ENCODE data around the gene RPRD2.

The RPRD2 gene

GRCh38 chr1:150397392-150398032 is 33.6 kb downstream of the RPRD2 start:
- H3K4me1 ChIP-seq (ENCODE audit: control insufficient read depth, low read length) = peaks cover 4% of the 10 kb centered on the region; the same call in 1 of the 2 replicates
- H3K79me2 ChIP-seq (ENCODE audit: control insufficient read depth, low read length) = peaks cover 95% of the 10 kb centered on the region
- no peaks in the 10 kb centered on the region for H3K9me2 ChIP-seq (replicated peaks; ENCODE audit: control insufficient read depth, low read length)
- H3K4me3 ChIP-seq (ENCODE audit: low read length) = no peak overlapping the region
- H3K36me3 ChIP-seq (ENCODE audit: control insufficient read depth, low read length) = no peaks in the 10 kb centered on the region
- peaks cover 12% of the 10 kb centered on the region; the same call in 1 of the 2 replicates for H4K20me1 ChIP-seq (ENCODE audit: control insufficient read depth, insufficient read depth, low read depth, low read length)
- H3K27ac ChIP-seq (ENCODE audit: low read depth, low read length) = no peak overlapping the region
- no peaks in the 10 kb centered on the region for H3K9me3 ChIP-seq (ENCODE audit: control insufficient read depth, insufficient read depth, low read length)
- H3K27me3 ChIP-seq (ENCODE audit: control insufficient read depth, low read length) = no peaks in the 10 kb centered on the region
- TF ChIP-seq, protein P1, sequence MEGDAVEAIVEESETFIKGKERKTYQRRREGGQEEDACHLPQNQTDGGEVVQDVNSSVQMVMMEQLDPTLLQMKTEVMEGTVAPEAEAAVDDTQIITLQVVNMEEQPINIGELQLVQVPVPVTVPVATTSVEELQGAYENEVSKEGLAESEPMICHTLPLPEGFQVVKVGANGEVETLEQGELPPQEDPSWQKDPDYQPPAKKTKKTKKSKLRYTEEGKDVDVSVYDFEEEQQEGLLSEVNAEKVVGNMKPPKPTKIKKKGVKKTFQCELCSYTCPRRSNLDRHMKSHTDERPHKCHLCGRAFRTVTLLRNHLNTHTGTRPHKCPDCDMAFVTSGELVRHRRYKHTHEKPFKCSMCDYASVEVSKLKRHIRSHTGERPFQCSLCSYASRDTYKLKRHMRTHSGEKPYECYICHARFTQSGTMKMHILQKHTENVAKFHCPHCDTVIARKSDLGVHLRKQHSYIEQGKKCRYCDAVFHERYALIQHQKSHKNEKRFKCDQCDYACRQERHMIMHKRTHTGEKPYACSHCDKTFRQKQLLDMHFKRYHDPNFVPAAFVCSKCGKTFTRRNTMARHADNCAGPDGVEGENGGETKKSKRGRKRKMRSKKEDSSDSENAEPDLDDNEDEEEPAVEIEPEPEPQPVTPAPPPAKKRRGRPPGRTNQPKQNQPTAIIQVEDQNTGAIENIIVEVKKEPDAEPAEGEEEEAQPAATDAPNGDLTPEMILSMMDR (IDR thresholded peaks at IDR 0.05; ENCODE audit: low read depth, low read length, poor library complexity, severe bottlenecking) = no peak
- TF ChIP-seq EZH2phosphoT487 (IDR thresholded peaks at IDR 0.05; ENCODE audit: borderline replicate concordance, low read length) = no peak
- no peak overlapping the region for H3K4me2 ChIP-seq (ENCODE audit: low read length)
- H3F3A ChIP-seq (ENCODE audit: control insufficient read depth, insufficient read depth) = no peaks in the 10 kb centered on the region

DNA sequence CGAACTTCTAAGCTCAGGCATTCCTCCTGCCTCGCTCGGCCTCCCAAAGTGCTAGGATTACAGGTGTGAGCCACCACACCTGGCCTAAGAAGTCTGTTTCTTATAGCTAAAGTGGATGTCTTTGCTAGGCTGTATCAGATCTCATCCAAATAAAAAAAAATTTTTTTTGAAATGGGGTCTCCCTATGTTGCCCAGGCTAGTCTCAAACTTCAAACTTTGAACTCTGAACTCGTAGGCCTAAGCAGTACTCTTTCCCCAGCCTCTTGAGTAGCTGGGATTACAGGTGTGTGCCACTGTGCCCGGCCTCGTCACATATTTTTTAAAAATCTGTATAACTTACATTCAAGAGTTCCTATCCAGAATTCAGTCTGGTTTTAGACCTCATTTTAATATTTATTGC is 40.5 kb downstream of the RPRD2 start:
- Histone ChIP-seq H3K36me3 (ENCODE audit: control insufficient read depth, low read length) (peaks cover 11% of the 10 kb centered on the region; the same call in 1 of the 2 replicates), H3K4me1 (ENCODE audit: control insufficient read depth, low read length) (peaks cover 15% of the 10 kb centered on the region), H4K20me1 (ENCODE audit: control insufficient read depth, insufficient read depth, low read depth, low read length) (peaks cover 33% of the 10 kb centered on the region), H3K27ac (ENCODE audit: low read depth, low read length) (no peak overlapping the region), H3K9me2 (replicated peaks; ENCODE audit: control insufficient read depth, low read length) (no peaks in the 10 kb centered on the region), H3K27me3 (ENCODE audit: control insufficient read depth, low read length) (no peaks in the 10 kb centered on the region), H3K4me2 (ENCODE audit: low read length) (no peak overlapping the region), H3K4me3 (ENCODE audit: low read length) (no peak overlapping the region), H3F3A (ENCODE audit: control insufficient read depth, insufficient read depth) (peaks cover 2% of the 10 kb centered on the region; the same call in 1 of the 2 replicates), H3K79me2 (ENCODE audit: control insufficient read depth, low read length) (peaks cover 97% of the 10 kb centered on the region), H3K9me3 (ENCODE audit: control insufficient read depth, insufficient read depth, low read length) (no peaks in the 10 kb centered on the region)
- no peak for TF ChIP-seq EZH2phosphoT487 (IDR thresholded peaks at IDR 0.05; ENCODE audit: borderline replicate concordance, low read length)

DNA sequence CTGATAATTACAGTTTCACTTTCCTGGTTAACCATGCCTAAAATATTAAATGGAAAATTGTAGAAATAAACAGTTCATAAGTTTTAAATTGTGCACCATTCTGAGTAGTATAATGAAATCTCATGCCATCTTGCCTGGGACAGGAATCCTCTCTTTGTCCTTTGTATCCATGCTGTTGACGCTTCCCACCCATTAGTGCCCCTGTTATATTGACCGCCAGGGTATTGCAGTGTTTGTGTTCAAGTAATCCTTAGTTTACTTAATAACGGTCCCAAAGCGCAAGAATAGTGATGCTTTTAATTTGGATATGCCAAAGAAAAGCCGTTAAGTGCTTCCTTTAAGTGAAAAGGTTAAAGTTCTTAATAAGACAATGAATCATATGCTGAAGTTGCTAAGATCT is 41.7 kb downstream of the RPRD2 start:
- Histone ChIP-seq H3K4me3 (ENCODE audit: low read length) (no peak overlapping the region), H3K4me1 (ENCODE audit: control insufficient read depth, low read length) (peaks cover 15% of the 10 kb centered on the region), H3K9me3 (ENCODE audit: control insufficient read depth, insufficient read depth, low read length) (no peaks in the 10 kb centered on the region), H3F3A (ENCODE audit: control insufficient read depth, insufficient read depth) (peaks cover 2% of the 10 kb centered on the region; the same call in 1 of the 2 replicates), H3K36me3 (ENCODE audit: control insufficient read depth, low read length) (peaks cover 11% of the 10 kb centered on the region; the same call in 1 of the 2 replicates), H3K79me2 (ENCODE audit: control insufficient read depth, low read length) (peaks cover 97% of the 10 kb centered on the region), H3K27ac (ENCODE audit: low read depth, low read length) (no peak overlapping the region), H4K20me1 (ENCODE audit: control insufficient read depth, insufficient read depth, low read depth, low read length) (peaks cover 29% of the 10 kb centered on the region), H3K9me2 (replicated peaks; ENCODE audit: control insufficient read depth, low read length) (no peaks in the 10 kb centered on the region), H3K4me2 (ENCODE audit: low read length) (no peak overlapping the region), H3K27me3 (ENCODE audit: control insufficient read depth, low read length) (no peaks in the 10 kb centered on the region)
- TF ChIP-seq, protein P1 (IDR thresholded peaks at IDR 0.05; ENCODE audit: low read depth, low read length, poor library complexity, severe bottlenecking) = no peak
- no peak for TF ChIP-seq EZH2phosphoT487 (IDR thresholded peaks at IDR 0.05; ENCODE audit: borderline replicate concordance, low read length)

GRCh38 chr1:150406483-150406882 is 42.5 kb downstream of the RPRD2 start:
- Histone ChIP-seq H3K4me2 (ENCODE audit: low read length) (no peak overlapping the region), H3K36me3 (ENCODE audit: control insufficient read depth, low read length) (peaks cover 11% of the 10 kb centered on the region; the same call in 1 of the 2 replicates), H3K9me3 (ENCODE audit: control insufficient read depth, insufficient read depth, low read length) (no peaks in the 10 kb centered on the region), H3K4me3 (ENCODE audit: low read length) (no peak overlapping the region), H3K27ac (ENCODE audit: low read depth, low read length) (no peak overlapping the region), H4K20me1 (ENCODE audit: control insufficient read depth, insufficient read depth, low read depth, low read length) (peaks cover 32% of the 10 kb centered on the region), H3K4me1 (ENCODE audit: control insufficient read depth, low read length) (peaks cover 15% of the 10 kb centered on the region), H3K27me3 (ENCODE audit: control insufficient read depth, low read length) (no peaks in the 10 kb centered on the region), H3K79me2 (ENCODE audit: control insufficient read depth, low read length) (peaks cover 95% of the 10 kb centered on the region), H3K9me2 (replicated peaks; ENCODE audit: control insufficient read depth, low read length) (no peaks in the 10 kb centered on the region), H3F3A (ENCODE audit: control insufficient read depth, insufficient read depth) (peaks cover 2% of the 10 kb centered on the region; the same call in 1 of the 2 replicates)
- TF ChIP-seq, protein P1 (IDR thresholded peaks at IDR 0.05; ENCODE audit: low read depth, low read length, poor library complexity, severe bottlenecking) = no peak
- no peak for TF ChIP-seq EZH2phosphoT487 (IDR thresholded peaks at IDR 0.05; ENCODE audit: borderline replicate concordance, low read length)

All from DOHH2 (cell line).